HL-60 (cell line): ENCODE data around the gene TNIK.

Source experiments
- DNase-seq, 2 experiments: peaks; one replicate each; pipeline ENCODE4 v3.0.0-alpha.2; 2010 to 2020; ENCODE audit warnings: low read depth in 1 of 2, low spot score in 1 of 2
- H3K27ac ChIP-seq: fragments of 250-450 bp; sonication (Bioruptor Pico); replicated peaks from 2 replicates; pipeline ENCODE4 v1.5.1; 2020; ENCODE audit warnings: mild to moderate bottlenecking, moderate library complexity
- H3K27me3 ChIP-seq: fragments of 250-450 bp; sonication (Bioruptor Pico); 2 replicates; pipeline ENCODE4 v1.5.1; 2021; ENCODE audit warnings: mild to moderate bottlenecking, moderate library complexity; ENCODE audit not compliant: insufficient read depth, poor library complexity, severe bottlenecking
- H3K4me3 ChIP-seq: replicated peaks from 2 replicates; pipeline ENCODE4 v1.5.1; 2011; ENCODE audit warnings: mild to moderate bottlenecking, control low read depth, low read length; ENCODE audit not compliant: insufficient read depth
- CTCF ChIP-seq: IDR thresholded peaks from one replicate; pipeline ENCODE4 v1.5.1; 2011; ENCODE audit warnings: low read length, control low read depth, inconsistent platforms; ENCODE audit not compliant: insufficient read depth
- GABPA ChIP-seq: IDR thresholded peaks from 2 replicates; pipeline ENCODE4 v1.6.1; 2012; ENCODE audit warnings: low read depth
- POLR2AphosphoS5 ChIP-seq: IDR thresholded peaks from 2 replicates; pipeline ENCODE4 v1.6.1; 2012; ENCODE audit warnings: low read depth
- REST ChIP-seq: IDR thresholded peaks from 2 replicates; pipeline ENCODE4 v1.6.1; 2012; ENCODE audit warnings: low read depth; ENCODE audit not compliant: insufficient replicate concordance
- SPI1 ChIP-seq: IDR thresholded peaks from 2 replicates; pipeline ENCODE4 v1.6.1; 2012; ENCODE audit warnings: low read depth, mild to moderate bottlenecking, borderline replicate concordance

The TNIK gene

GRCh38 chr3:171262431-171262830, 197.8 kb downstream of the TNIK start:
- no peak for DNase-seq
- no peak overlapping the region for H3K27ac ChIP-seq
- TF ChIP-seq GABPA (no peak), REST (no peak), POLR2AphosphoS5 (no peak), SPI1 (no peak), CTCF (no peak)

DNA sequence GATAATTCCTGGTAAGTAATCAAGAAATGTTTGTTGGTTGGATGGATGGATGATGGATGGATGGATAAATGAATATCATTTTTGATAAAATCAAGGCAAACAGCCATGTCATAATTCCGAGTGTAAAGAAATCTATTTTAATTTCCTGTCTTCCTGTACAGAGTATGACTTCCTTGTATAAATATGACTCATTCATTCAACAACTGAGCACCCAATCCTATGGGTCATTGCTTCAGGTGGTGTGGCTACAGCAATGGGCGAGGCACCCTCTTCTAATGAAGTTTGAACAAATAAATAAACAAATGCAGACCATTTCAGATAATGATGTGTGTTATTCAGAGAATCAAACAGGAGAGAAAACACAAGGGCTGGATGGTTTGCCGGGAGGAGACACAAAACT, 198.7 kb downstream of the TNIK start:
- no peak overlapping the region for H3K4me3 ChIP-seq
- no peak for TF ChIP-seq CTCF
- no peak for TF ChIP-seq POLR2AphosphoS5
- no peak overlapping the region for H3K27ac ChIP-seq
- no peaks in the 10 kb centered on the region for H3K27me3 ChIP-seq
- DNase-seq, result no peak

More at GRCh38 chr3:171262431-171262830, 197.8 kb downstream of the TNIK start:
- Histone ChIP-seq H3K27me3 (no peaks in the 10 kb centered on the region), H3K4me3 (no peak overlapping the region)

DNA sequence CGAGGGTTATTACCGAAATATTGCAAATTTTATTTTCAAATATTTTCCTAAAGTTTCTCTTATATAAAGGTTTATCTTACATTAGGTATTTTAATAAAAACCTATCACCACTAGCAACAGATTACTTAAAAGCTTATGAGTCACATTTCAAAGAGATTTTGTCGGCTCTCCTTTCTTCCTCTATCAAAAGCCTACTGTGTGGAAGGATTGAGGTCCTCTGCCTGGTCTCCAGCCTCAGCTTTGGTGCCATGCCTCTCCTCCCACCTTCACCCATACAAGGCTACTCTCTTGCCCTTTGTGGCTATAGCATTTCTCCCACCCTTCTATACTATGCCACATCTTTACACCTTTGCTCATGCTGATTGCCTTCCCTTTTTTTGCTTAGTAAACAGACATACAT, 199.3 kb downstream of the TNIK start:
- no peak overlapping the region for H3K4me3 ChIP-seq
- no peak overlapping the region for H3K27ac ChIP-seq
- no peak for DNase-seq
- no peaks in the 10 kb centered on the region for H3K27me3 ChIP-seq
- TF ChIP-seq REST (no peak), GABPA (no peak), POLR2AphosphoS5 (no peak), SPI1 (no peak), CTCF (no peak)

DNA sequence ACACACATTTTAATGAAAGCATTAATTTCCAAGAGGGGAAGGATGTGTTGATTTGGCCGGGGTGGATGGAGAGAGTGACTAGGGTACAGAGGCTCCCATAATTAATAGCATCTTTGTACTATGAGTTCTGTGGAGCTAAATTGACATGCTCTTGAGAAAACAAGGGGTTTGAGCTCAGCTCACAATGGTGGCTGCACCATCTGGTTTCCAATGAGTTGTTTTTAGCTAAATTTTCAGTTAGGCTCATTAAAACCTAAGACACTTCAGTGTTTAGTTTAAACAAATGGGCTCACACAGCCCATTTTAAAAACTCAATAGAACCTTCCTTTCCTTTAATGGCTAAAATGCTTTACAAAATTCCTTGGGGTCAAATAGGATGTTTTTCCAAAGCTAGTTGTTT, 199.7 kb downstream of the TNIK start:
- DNase-seq, result no peak
- TF ChIP-seq SPI1 (no peak), GABPA (no peak), REST (no peak), POLR2AphosphoS5 (no peak), CTCF (no peak)
- Histone ChIP-seq H3K4me3 (no peak overlapping the region), H3K27me3 (no peaks in the 10 kb centered on the region), H3K27ac (no peak overlapping the region)
